ENCODE data around the gene C1QA.

The C1QA gene

GRCh38 chr1:22612671-22613571 is 23.5 kb upstream of the C1QA start:
- peak; percentile 27 for DNase-seq

GRCh38 chr1:22613572-22613918 is 22.9 kb upstream of the C1QA start:
- no peak for DNase-seq

GRCh38 chr1:22613951-22614350 is 22.5 kb upstream of the C1QA start:
- DNase-seq: no peak

- DNase-seq: no peak
Observed at GRCh38 chr1:22615886-22616285, 20.5 kb upstream of the C1QA start.

GRCh38 chr1:22616571-22616970 is 19.9 kb upstream of the C1QA start:
- no peak for DNase-seq

- peak; percentile 63 for DNase-seq
Observed at GRCh38 chr1:22618056-22618455, 18.4 kb upstream of the C1QA start.

- DNase-seq: no peak
Observed at GRCh38 chr1:22619252-22619651, 17.2 kb upstream of the C1QA start.

GRCh38 chr1:22619798-22620197 is 16.6 kb upstream of the C1QA start:
- DNase-seq: no peak

- no peak for DNase-seq
Observed at GRCh38 chr1:22621761-22622160, 14.7 kb upstream of the C1QA start.

- DNase-seq: no peak
Observed at GRCh38 chr1:22625262-22625925, 11.0 kb upstream of the C1QA start.

GRCh38 chr1:22626237-22627157 is 9.9 kb upstream of the C1QA start:
- DNase-seq: no peak

GRCh38 chr1:22627331-22627730 is 9.1 kb upstream of the C1QA start:
- no peak for DNase-seq

GRCh38 chr1:22628698-22629444 is 7.6 kb upstream of the C1QA start:
- DNase-seq: no peak

- no peak for DNase-seq
Observed at GRCh38 chr1:22629886-22630285, 6.5 kb upstream of the C1QA start.

- no peak for DNase-seq
Observed at GRCh38 chr1:22633697-22634463, 2.5 kb upstream of the C1QA start.

GRCh38 chr1:22635436-22635835 is 992 bp upstream of the C1QA start:
- no peak for DNase-seq

- DNase-seq: peak; percentile 33
Observed at GRCh38 chr1:22636927-22637326, 499 bp downstream of the C1QA start.

GRCh38 chr1:22637907-22638445 is 1.5 kb downstream of the C1QA start:
- DNase-seq: no peak

- no peak for DNase-seq
Observed at GRCh38 chr1:22638476-22639234, 2.2 kb downstream of the C1QA start.

- DNase-seq: no peak
Observed at GRCh38 chr1:22639286-22639685, 2.9 kb downstream of the C1QA start.

GRCh38 chr1:22641247-22641646 is 4.8 kb downstream of the C1QA start:
- no peak for DNase-seq
